ENCODE results near the gene WFDC6.
"Not testable (repeated sequence)": the region's sequence is repeated elsewhere in the genome, so short reads cannot be mapped to it uniquely, and the experiment has no call there.

Gene WFDC6

GRCh38 chr20:45539382-45539781 lies at the start of gene WFDC6:
Gene WFDC6, minus strand, starts transcription at chr20:45539482. Its CDS starts 75 bp downstream, at chr20:45539407.
- DNase-seq = no peak

- DNase-seq = peak; percentile 8
Measured at GRCh38 chr20:45588800-45589199, 49.5 kb upstream of the WFDC6 start.

- DNase-seq = not testable (repeated sequence)
Measured at GRCh38 chr20:45585986-45586385, 46.7 kb upstream of the WFDC6 start.

GRCh38 chr20:45584294-45584693 lies 45.0 kb upstream of the WFDC6 start:
- DNase-seq = not testable (repeated sequence)

GRCh38 chr20:45583502-45583901 lies 44.2 kb upstream of the WFDC6 start:
- DNase-seq = no peak

- peak; percentile 47 for DNase-seq
Measured at GRCh38 chr20:45581702-45582101, 42.4 kb upstream of the WFDC6 start.

- no peak for DNase-seq
Measured at GRCh38 chr20:45579184-45579583, 39.9 kb upstream of the WFDC6 start, which contains the start of gene WFDC8. Gene WFDC8, minus strand, starts transcription at chr20:45579284. Its CDS starts 37 bp downstream, at chr20:45579247.

GRCh38 chr20:45578231-45578630 lies 38.9 kb upstream of the WFDC6 start:
- DNase-seq = no peak

- DNase-seq = no peak
Measured at GRCh38 chr20:45576995-45577394, 37.7 kb upstream of the WFDC6 start.

- DNase-seq = no peak
Measured at GRCh38 chr20:45575931-45576330, 36.6 kb upstream of the WFDC6 start.

- not testable (repeated sequence) for DNase-seq
Measured at GRCh38 chr20:45569650-45570049, 30.4 kb upstream of the WFDC6 start.

GRCh38 chr20:45564760-45565276 lies 25.5 kb upstream of the WFDC6 start:
- no peak for DNase-seq

- DNase-seq = no peak
Measured at GRCh38 chr20:45555198-45555597, 15.9 kb upstream of the WFDC6 start.

GRCh38 chr20:45552456-45552855 lies 13.2 kb upstream of the WFDC6 start:
- DNase-seq = no peak

- no peak for DNase-seq
Measured at GRCh38 chr20:45550765-45551164, 11.5 kb upstream of the WFDC6 start.

GRCh38 chr20:45548410-45548809 lies 9.1 kb upstream of the WFDC6 start:
- DNase-seq = no peak

GRCh38 chr20:45547206-45547770 lies 8.0 kb upstream of the WFDC6 start, which contains the start of gene EPPIN:
Gene EPPIN, minus strand, starts transcription at chr20:45547401. Its CDS starts 44 bp downstream, at chr20:45547357.
- no peak for DNase-seq

GRCh38 chr20:45545754-45546453 lies 6.6 kb upstream of the WFDC6 start:
- peak; percentile 14 for DNase-seq

GRCh38 chr20:45545351-45545750 lies 6.1 kb upstream of the WFDC6 start:
- DNase-seq = no peak

GRCh38 chr20:45538209-45538799 lies 978 bp downstream of the WFDC6 start:
- no peak for DNase-seq

GRCh38 chr20:45527294-45527693 lies 12.0 kb downstream of the WFDC6 start:
- no peak for DNase-seq

GRCh38 chr20:45523821-45524220 lies 15.5 kb downstream of the WFDC6 start:
- no peak for DNase-seq

- DNase-seq = peak; percentile 58
Measured at GRCh38 chr20:45518282-45518681, 21.0 kb downstream of the WFDC6 start.
